Cardiac muscle cell (in vitro differentiated cells and primary cell): ENCODE results near the gene EMX1. TPM values are rescaled to one million over a fixed set of nuclear protein-coding genes. Genes with fewer than 3 reads are reported as not detected.

ENCODE experiments used
- DNase-seq, 2 donors: peaks; one replicate each; pipeline versions ENCODE4 v3.0.0 to v3.0.0-alpha.2; 2010 to 2017; ENCODE audit warnings: low read depth in 1 of 2, low spot score in 1 of 2
- H3K27ac ChIP-seq: fragments of 200-600 bp; sonication (generic); 2 replicates; pipeline ENCODE4 v1.5.1; 2016
- H3K27me3 ChIP-seq: fragments of 200-600 bp; sonication (generic); 2 replicates; pipeline ENCODE4 v1.6.0; 2016; ENCODE audit warnings: control low read depth
- H3K36me3 ChIP-seq: fragments of 200-600 bp; sonication (generic); 2 replicates; pipeline ENCODE4 v1.5.1; 2016; ENCODE audit warnings: control low read depth
- H3K4me1 ChIP-seq: fragments of 200-600 bp; sonication (generic); 2 replicates; pipeline ENCODE4 v1.8.1; 2017; ENCODE audit warnings: low read depth, mild to moderate bottlenecking, mixed run types
- H3K4me3 ChIP-seq: fragments of 200-600 bp; sonication (generic); 2 replicates; pipeline ENCODE4 v1.5.1; 2016; ENCODE audit warnings: mild to moderate bottlenecking
- H3K9me3 ChIP-seq: fragments of 200-600 bp; sonication (generic); 2 replicates; pipeline ENCODE4 v1.5.1; 2017; ENCODE audit warnings: low read depth, mild to moderate bottlenecking, control low read depth
- polyA plus RNA-seq: library from polyadenylated mRNA; unstranded; fragments of >200 nt; fragmentation: Nextera tagmentation; extraction: Ambion mirVana; gene quantifications from 2 replicates; pipeline ENCODE4 v1.2.1, GENCODE V29; 2016
- total RNA-seq: library from RNA; depleted of rRNA; stranded (reverse); fragments of >200 nt; gene quantifications from 2 replicates; pipeline ENCODE4 v1.2.3, GENCODE V29; 2016
- TF ChIP-seq, protein P1 (sequence below): IDR thresholded peaks from 2 replicates; pipeline ENCODE4 v1.5.1; 2012; ENCODE audit warnings: low read depth, mild to moderate bottlenecking, low read length

The EMX1 gene
- total and polyA plus RNA-seq, 2 experiments from 2014 or later, result 0.24 TPM; not detected in 1

DNA sequence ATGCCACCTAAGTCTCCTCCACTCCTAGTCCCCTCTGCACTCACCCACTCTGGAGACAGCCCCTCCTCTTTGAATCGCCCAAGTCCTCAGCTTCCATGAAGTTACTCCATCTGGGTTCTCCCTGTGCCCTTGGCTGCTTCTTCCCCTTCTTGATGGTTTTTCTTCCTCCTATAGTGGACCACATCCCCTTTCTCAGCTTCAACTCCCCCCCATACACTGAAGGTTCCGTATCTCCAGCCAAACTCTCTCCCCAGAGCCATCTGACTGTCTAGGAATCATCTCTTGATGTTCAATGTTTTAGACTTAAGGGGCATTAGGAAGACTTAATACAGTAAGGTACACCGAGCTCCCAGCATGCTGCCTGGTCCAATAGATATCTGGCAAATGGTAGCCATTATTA lies 39.6 kb downstream of the EMX1 start:
- no peak for DNase-seq
- H3K27me3 ChIP-seq, result peaks cover 89% of the 10 kb centered on the region
- no peak overlapping the region for H3K4me3 ChIP-seq
- H3K4me1 ChIP-seq, result no peaks in the 10 kb centered on the region
- H3K27ac ChIP-seq, result no peak overlapping the region
- TF ChIP-seq, protein P1, sequence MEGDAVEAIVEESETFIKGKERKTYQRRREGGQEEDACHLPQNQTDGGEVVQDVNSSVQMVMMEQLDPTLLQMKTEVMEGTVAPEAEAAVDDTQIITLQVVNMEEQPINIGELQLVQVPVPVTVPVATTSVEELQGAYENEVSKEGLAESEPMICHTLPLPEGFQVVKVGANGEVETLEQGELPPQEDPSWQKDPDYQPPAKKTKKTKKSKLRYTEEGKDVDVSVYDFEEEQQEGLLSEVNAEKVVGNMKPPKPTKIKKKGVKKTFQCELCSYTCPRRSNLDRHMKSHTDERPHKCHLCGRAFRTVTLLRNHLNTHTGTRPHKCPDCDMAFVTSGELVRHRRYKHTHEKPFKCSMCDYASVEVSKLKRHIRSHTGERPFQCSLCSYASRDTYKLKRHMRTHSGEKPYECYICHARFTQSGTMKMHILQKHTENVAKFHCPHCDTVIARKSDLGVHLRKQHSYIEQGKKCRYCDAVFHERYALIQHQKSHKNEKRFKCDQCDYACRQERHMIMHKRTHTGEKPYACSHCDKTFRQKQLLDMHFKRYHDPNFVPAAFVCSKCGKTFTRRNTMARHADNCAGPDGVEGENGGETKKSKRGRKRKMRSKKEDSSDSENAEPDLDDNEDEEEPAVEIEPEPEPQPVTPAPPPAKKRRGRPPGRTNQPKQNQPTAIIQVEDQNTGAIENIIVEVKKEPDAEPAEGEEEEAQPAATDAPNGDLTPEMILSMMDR, result no peak
- H3K9me3 ChIP-seq, result no peaks in the 10 kb centered on the region
- H3K36me3 ChIP-seq, result no peaks in the 10 kb centered on the region

DNA sequence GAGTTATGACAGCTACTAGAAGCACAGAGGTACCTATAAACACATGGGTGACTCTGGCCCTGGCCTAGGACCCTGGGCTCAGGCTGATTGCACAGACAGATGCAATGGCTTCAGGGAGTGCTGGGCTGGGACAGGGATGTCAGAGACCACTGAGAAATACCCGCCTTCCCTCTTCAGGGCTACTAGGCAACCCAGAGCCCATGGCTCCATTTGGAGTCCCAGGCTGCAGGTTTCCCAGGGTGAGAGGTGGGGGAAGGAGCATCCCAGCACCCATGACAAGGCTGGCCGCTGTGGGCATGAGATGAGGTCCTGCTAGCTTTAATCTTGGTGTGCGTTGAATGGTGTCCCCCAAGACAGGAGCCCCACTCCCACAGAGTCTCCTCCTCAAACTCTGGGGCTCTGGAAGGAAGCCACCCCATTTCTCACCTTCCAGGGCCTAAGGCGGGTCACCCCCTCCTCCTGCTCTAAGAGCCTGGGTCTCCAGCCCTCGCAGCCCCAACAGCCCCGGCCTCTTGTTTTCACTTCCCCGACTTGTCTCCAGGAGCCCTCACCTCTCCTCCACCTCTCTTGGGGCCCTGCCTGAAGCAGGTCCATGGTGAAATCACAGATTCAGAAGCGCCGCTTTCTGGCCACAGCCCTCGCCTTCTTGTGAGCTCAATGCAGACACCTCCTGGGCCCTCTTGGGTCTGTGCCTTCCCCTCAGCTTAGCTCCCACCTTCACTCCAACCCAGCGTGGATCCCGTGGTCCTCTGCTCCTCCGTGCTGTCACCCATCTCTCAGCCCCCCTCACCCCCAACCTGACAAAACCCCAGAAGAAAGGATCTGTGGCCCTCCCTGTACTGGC lies 41.4 kb downstream of the EMX1 start:
- no peaks in the 10 kb centered on the region for H3K9me3 ChIP-seq

DNA sequence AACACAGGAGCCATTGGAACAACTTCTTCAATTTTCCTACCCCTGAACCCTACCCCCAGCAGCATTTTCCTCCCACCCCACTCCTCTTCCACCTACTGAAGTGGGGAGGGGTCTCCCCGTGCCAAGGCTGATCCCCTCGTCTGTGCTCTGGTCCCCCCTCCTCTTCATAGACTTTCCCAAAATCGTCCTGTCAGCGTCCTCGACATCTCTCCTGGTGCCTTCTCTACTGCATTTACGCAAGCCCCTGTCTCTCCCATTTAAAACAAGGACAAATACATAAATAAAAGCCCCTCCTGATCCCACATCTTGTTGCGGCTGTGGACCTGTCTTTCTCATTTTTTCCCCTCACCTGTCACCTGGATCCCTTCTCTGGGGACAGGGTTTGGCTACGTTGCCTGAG lies 42.2 kb downstream of the EMX1 start:
- Histone ChIP-seq H3K27ac (no peak overlapping the region), H3K9me3 (no peaks in the 10 kb centered on the region), H3K4me3 (no peak overlapping the region), H3K36me3 (no peaks in the 10 kb centered on the region), H3K4me1 (no peaks in the 10 kb centered on the region), H3K27me3 (peaks cover 95% of the 10 kb centered on the region)
- DNase-seq, result no peak
- TF ChIP-seq, protein P1, result no peak

More for the DNA sequence above, 41.4 kb downstream of the EMX1 start:
- TF ChIP-seq, protein P1, result no peak
- Histone ChIP-seq H3K27me3 (peaks cover 95% of the 10 kb centered on the region), H3K4me3 (no peak overlapping the region), H3K27ac (no peak overlapping the region), H3K4me1 (no peaks in the 10 kb centered on the region), H3K36me3 (no peaks in the 10 kb centered on the region)
- DNase-seq, result no peak

DNA sequence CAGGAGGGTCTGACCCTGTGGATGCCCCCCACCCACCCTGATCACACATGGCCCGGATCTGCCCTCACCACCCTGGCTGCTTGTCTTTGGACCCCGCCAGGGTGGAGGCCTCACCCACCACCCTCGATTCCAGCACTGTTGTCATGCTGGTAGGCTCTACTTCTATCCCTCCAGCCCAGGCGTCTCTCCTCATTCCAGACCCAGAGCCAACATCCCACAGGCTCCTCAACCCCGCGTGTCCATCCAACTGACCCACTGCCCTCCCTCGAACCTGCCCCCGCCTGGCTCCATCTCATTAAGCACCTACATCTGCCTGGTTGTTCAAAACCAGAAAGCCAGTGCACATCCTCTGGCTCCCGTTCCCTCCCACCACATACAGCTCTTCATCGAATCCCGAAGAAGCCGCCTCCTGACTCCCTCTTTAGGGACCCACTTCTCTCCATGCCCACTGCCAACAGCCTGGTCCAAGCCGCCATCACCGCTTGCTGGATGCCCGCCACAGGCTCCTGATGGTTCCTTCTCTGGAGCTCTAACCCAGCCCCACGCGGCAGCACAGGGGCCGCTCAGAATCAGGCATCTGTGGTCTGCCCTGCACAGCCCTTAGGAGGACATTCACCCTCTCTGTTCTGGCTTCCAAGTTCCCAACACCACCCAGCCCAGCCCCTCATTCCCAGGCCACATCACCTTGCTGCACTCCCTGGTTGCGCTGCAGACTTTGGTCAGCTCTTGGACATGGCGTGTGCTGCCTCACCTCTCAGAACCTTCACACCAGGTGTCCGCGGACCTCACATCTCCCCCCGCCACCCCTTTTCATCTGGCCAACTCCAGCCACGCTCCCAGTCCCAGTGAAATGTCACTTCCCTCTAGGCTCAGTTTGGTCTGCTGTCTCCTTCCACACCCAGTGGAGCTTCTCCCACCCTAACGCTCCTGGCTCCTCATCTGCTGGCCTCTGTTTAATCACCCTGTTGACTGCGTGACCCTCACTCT lies 43.0 kb downstream of the EMX1 start:
- Histone ChIP-seq H3K4me1 (no peaks in the 10 kb centered on the region), H3K36me3 (no peaks in the 10 kb centered on the region), H3K4me3 (no peak overlapping the region), H3K27ac (no peak overlapping the region), H3K9me3 (no peaks in the 10 kb centered on the region), H3K27me3 (peaks cover 94% of the 10 kb centered on the region)
- DNase-seq, result no peak
- TF ChIP-seq, protein P1, result no peak

DNA sequence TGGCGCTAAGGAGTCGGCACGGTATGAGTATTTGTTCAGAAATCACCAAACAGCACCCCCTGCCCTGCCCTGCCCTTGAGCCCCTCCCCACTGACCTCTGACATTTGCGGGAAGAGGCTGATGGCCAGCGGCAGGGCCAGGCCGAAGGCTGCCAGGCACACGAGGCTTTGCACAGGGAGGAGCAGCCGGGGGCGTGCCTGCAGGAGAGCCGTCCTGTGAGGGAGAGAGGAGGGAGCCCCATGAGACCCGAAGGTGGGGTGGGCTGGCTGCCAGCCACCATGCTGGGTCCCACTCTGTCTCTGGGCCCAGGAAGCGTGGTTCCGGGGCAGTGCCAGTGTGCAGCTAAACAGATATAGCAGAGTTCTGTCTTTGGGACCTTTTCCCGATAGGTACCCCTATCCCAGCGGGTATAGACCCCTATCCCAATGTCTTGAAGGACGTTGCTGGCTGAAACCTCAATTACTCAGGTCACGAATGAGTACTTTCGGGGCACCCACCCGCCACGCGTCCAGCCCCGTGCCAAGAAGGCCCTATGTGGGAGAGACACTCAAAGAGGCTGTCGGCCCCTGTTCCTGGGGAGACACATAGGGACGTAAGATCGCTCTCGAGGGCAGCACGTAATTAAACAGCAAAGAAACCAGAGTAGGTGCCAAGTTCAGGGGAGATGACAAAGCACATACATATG lies 43.9 kb downstream of the EMX1 start:
- Histone ChIP-seq H3K4me1 (no peaks in the 10 kb centered on the region), H3K4me3 (no peak overlapping the region), H3K9me3 (no peaks in the 10 kb centered on the region), H3K27me3 (peaks cover 96% of the 10 kb centered on the region), H3K36me3 (no peaks in the 10 kb centered on the region), H3K27ac (no peak overlapping the region)
- TF ChIP-seq, protein P1, result no peak
- no peak for DNase-seq
